ENCODE measurements around the gene ATL1.

DNA sequence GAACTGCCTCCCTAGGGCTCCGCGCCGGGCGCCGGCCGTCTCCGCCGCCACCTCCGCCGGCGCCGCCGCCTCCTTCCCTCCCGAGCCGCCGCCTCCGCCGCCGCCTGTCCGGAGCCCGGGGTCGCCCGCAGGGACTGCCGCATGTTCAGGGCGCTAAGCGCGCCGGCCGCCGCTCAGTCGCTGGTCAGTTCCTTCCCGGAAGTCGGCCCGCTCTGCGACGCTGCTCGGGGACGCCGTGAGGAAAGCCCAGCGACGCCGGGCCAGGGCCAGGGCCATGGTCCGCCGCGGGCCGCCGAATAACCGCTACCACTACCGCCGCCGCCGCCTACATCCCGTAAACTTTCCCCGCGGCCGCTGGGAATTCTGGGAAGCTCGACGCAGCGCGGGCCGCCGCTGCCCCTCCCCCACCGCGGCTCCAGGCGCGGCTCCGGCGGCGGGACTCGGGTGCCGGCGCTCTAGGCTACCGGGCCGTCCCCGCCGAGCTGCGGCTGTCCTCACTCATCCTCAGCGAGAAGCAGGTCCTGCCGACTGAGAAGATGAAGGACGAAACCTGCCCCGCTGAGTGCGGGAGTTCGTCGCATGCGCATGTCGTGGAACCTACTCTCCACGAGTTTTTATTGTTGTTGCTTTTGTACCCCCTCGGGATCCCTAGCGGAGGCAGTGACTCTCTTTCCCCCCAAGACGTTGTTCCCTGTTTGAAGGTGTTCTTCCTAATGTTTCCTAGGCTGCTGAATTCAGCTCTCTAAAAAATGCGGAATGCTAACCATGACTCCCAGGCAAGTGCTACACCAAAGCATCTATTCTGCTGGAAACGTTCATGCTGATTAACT is 108.3 kb downstream of the ATL1 start, which contains the start of gene SAV1:
- TF ChIP-seq, protein P1, sequence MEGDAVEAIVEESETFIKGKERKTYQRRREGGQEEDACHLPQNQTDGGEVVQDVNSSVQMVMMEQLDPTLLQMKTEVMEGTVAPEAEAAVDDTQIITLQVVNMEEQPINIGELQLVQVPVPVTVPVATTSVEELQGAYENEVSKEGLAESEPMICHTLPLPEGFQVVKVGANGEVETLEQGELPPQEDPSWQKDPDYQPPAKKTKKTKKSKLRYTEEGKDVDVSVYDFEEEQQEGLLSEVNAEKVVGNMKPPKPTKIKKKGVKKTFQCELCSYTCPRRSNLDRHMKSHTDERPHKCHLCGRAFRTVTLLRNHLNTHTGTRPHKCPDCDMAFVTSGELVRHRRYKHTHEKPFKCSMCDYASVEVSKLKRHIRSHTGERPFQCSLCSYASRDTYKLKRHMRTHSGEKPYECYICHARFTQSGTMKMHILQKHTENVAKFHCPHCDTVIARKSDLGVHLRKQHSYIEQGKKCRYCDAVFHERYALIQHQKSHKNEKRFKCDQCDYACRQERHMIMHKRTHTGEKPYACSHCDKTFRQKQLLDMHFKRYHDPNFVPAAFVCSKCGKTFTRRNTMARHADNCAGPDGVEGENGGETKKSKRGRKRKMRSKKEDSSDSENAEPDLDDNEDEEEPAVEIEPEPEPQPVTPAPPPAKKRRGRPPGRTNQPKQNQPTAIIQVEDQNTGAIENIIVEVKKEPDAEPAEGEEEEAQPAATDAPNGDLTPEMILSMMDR (IDR thresholded peaks at IDR 0.05) = no peak
- TF ChIP-seq TCF7L2 (IDR thresholded peaks at IDR 0.05; ENCODE audit: low read depth, low read length) (0 out of 2 replicates have a peak, but pooled peaks have one; percentile 19), POLR2AphosphoS5 (IDR thresholded peaks at IDR 0.05; ENCODE audit: low read depth, low read length) (peak; percentile 83), SIN3A (IDR thresholded peaks at IDR 0.05; ENCODE audit: borderline replicate concordance, insufficient read depth, low read depth, low read length) (peak; percentile 45; the same call in 1 of the 2 replicates)

All from Panc1 (cell line).